Parathyroid adenoma (tissue), 2 donors: ENCODE results near the gene RAPGEF4.

Source experiments
- H2AFZ ChIP-seq: fragments of 300-600 bp; sonication (generic); one replicate; pipeline ENCODE4 v1.7.0; 2017; ENCODE audit warnings: antibody characterized with exemption, mild to moderate bottlenecking
- H3K27ac ChIP-seq: fragments of 300-600 bp; sonication (generic); one replicate; pipeline ENCODE4 v1.7.0; 2017
- H3K27me3 ChIP-seq: fragments of 300-600 bp; sonication (generic); one replicate; pipeline ENCODE4 v1.7.0; 2017; ENCODE audit warnings: low read length; ENCODE audit not compliant: control insufficient read depth, insufficient read depth
- H3K36me3 ChIP-seq: fragments of 300-600 bp; sonication (generic); one replicate; pipeline ENCODE4 v1.7.0; 2017; ENCODE audit warnings: low read length; ENCODE audit not compliant: control insufficient read depth, insufficient read depth
- H3K4me1 ChIP-seq: fragments of 300-600 bp; sonication (generic); one replicate; pipeline ENCODE4 v1.7.0; 2017; ENCODE audit warnings: control low read depth
- H3K4me2 ChIP-seq: fragments of 300-600 bp; sonication (generic); one replicate; pipeline ENCODE4 v1.7.0; 2017; ENCODE audit warnings: low read length
- H3K4me3 ChIP-seq: fragments of 300-600 bp; sonication (generic); one replicate; pipeline ENCODE4 v1.7.0; 2017; ENCODE audit warnings: low read depth, low read length
- H3K79me2 ChIP-seq: fragments of 300-600 bp; sonication (generic); one replicate; pipeline ENCODE4 v1.7.0; 2017; ENCODE audit warnings: control low read depth
- H3K9ac ChIP-seq: fragments of 300-600 bp; sonication (generic); one replicate; pipeline ENCODE4 v1.7.0; 2017; ENCODE audit warnings: mild to moderate bottlenecking
- H3K9me3 ChIP-seq: fragments of 300-600 bp; sonication (generic); one replicate; pipeline ENCODE4 v1.7.0; 2017; ENCODE audit warnings: low read length; ENCODE audit not compliant: control insufficient read depth
- TF ChIP-seq, protein P1 (sequence below): fragments of 300-600 bp; sonication (generic); IDR thresholded peaks from one replicate; pipeline ENCODE4 v1.7.0; 2017; ENCODE audit warnings: antibody characterized with exemption, mild to moderate bottlenecking
- donor health status: primary hyperparathyroidism.

Gene RAPGEF4

DNA sequence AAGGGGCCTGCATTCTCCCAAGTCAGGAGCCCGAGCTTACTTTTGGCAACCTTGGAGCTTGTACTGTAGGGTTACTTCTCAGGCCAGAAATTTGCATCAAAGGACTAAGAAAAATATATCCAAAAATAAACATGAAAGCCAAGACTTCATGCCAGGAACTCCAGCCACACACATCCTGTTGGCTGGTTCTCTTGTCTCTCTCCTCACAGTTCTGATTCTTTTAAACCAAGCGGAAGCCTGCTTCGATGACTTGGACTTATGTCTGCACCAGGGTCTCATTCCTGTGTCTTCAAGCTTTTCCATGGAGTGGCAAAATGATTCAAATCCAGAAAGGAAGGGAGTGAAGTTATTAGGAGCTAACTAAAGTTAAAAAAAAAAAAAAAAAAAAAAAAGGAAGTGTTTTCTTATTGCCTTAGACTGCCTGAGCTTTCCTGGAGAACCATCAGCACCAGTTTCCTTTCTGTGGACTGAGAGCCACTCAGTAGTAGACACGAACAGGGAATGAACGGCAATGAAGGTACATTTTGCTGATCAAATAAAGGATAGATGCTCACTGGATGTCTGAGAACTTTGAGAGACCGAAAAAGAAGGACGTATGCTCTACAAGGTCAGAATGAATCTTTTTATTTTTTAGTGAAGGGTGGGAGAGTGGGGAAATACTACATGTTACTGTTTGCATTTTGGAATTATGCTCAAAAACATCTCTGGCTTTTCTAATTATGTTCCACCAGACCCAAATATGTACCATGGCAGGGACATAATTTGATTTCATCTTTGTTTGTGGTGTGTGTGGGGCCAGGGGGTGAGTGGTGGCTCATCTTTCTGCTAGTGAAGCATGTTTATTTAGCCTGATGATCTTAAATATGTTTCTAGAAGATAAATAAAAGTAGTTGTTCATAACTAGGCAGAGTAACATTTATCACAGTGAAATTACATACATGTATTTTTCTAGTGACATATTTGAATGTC lies 86.0 kb downstream of the RAPGEF4 start:
- H3K9me3 ChIP-seq: no peaks in the 10 kb centered on the region
- H3K4me3 ChIP-seq: peak overlapping the region; percentile 41

DNA sequence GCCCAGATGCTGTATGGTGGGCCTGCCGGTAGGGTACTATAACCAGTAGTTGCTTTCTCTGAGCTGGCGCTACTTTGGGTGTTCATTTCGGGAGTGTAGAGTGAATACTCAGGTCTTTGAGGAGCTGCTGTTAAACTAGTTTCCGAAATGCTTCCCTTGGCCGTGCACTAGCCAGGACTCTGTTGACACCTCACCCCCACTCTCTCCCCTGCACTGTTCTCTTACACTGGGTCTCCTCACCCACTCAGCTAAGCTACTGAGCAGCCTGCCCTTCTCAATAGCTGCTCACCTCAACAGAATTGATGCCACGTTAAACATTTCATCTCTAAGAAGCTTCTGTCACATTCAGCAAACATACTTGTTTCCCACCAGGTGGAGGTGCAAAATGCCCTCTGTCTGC lies 86.9 kb downstream of the RAPGEF4 start:
- Histone ChIP-seq H3K4me3 (peak overlapping the region; percentile 41), H3K9ac (no peak overlapping the region), H3K79me2 (no peaks in the 10 kb centered on the region), H3K4me1 (no peaks in the 10 kb centered on the region), H3K9me3 (no peaks in the 10 kb centered on the region), H3K27ac (peak overlapping the region; percentile 41), H3K4me2 (no peak overlapping the region), H2AFZ (no peak overlapping the region), H3K27me3 (no peaks in the 10 kb centered on the region), H3K36me3 (no peaks in the 10 kb centered on the region)
- TF ChIP-seq, protein P1, sequence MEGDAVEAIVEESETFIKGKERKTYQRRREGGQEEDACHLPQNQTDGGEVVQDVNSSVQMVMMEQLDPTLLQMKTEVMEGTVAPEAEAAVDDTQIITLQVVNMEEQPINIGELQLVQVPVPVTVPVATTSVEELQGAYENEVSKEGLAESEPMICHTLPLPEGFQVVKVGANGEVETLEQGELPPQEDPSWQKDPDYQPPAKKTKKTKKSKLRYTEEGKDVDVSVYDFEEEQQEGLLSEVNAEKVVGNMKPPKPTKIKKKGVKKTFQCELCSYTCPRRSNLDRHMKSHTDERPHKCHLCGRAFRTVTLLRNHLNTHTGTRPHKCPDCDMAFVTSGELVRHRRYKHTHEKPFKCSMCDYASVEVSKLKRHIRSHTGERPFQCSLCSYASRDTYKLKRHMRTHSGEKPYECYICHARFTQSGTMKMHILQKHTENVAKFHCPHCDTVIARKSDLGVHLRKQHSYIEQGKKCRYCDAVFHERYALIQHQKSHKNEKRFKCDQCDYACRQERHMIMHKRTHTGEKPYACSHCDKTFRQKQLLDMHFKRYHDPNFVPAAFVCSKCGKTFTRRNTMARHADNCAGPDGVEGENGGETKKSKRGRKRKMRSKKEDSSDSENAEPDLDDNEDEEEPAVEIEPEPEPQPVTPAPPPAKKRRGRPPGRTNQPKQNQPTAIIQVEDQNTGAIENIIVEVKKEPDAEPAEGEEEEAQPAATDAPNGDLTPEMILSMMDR: no peak

More for the DNA sequence above, 86.0 kb downstream of the RAPGEF4 start:
- TF ChIP-seq, protein P1: no peak
- H3K4me2 ChIP-seq: peak overlapping the region; percentile 22
- no peaks in the 10 kb centered on the region for H3K36me3 ChIP-seq
- H3K9ac ChIP-seq: no peak overlapping the region
- H2AFZ ChIP-seq: no peak overlapping the region
- H3K27ac ChIP-seq: peak overlapping the region; percentile 41
- H3K27me3 ChIP-seq: no peaks in the 10 kb centered on the region
- H3K4me1 ChIP-seq: no peaks in the 10 kb centered on the region
- no peaks in the 10 kb centered on the region for H3K79me2 ChIP-seq

DNA sequence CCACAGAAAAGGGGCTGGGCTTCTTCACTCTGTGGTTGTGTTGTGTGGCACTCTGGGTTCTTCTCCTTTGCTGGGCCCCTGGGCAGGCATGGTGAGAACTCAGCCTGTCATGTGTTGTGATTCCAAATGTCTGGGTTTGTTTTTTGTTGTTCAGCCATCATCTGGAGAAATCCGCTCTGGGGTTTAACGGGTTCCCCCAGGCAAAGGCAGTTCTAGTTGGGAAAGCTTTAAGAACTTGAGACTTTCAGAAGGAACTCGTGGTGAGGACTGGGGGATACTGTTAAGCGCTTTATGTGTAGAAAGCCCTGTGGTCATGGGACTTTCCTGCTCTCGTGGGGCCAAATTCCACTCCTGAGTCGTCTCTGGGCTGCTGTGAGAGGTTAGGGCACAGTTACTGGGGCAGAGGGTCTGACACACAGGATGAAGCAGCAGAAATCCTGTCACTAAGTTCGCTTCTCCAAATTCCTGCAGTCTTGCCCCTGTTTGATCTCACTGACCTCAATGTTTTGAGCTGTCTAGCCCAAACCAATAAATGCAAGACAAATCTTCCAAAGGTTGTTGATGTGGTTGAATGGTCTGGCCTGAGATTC lies 87.7 kb downstream of the RAPGEF4 start:
- Histone ChIP-seq H2AFZ (no peak overlapping the region), H3K9ac (no peak overlapping the region), H3K79me2 (no peaks in the 10 kb centered on the region), H3K27ac (no peak overlapping the region), H3K4me3 (peak overlapping the region; percentile 26), H3K9me3 (no peaks in the 10 kb centered on the region), H3K4me2 (no peak overlapping the region), H3K36me3 (no peaks in the 10 kb centered on the region), H3K27me3 (no peaks in the 10 kb centered on the region), H3K4me1 (no peaks in the 10 kb centered on the region)
- TF ChIP-seq, protein P1: no peak

DNA sequence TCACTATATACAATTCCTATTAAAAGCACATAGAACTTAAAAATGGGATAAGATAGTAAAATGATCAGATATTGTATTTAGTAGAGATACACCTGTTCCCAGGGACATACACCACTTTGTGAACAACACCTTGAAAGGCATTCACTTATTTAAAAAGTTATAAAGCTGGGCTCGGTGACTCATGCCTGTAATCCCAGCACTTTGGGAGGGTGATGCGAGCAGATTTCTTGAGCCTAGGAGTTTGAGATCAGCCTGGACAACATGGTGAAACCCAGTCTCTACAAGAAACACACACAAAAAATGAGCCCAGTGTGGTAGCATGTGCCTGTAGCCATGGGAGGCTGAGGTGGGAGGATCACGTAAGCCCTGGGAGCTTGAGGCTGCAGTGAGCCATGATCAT lies 90.9 kb downstream of the RAPGEF4 start:
- Histone ChIP-seq H3K4me3 (no peak overlapping the region), H3K27ac (no peak overlapping the region), H3K79me2 (no peaks in the 10 kb centered on the region), H3K4me2 (no peak overlapping the region), H2AFZ (no peak overlapping the region), H3K27me3 (no peaks in the 10 kb centered on the region), H3K9me3 (no peaks in the 10 kb centered on the region), H3K9ac (no peak overlapping the region), H3K36me3 (no peaks in the 10 kb centered on the region), H3K4me1 (no peaks in the 10 kb centered on the region)
- TF ChIP-seq, protein P1: no peak
